Progenitor cell of endocrine pancreas (in vitro differentiated cells): ENCODE measurements around the gene INPP5J. TPM values are rescaled to one million over a fixed set of nuclear protein-coding genes. Genes with fewer than 3 reads are reported as not detected.
"Not testable (repeated sequence)": the region's sequence is repeated elsewhere in the genome, so short reads cannot be mapped to it uniquely, and the experiment has no call there.

Experiments used
- DNase-seq: peaks from one replicate; pipeline ENCODE4 v3.0.0; 2021; ENCODE audit warnings: low spot score; ENCODE audit not compliant: unreplicated experiment
- H3K27ac Mint-ChIP-seq: 2 replicates; pipeline ENCODE4 v1.8.0; 2021; ENCODE audit warnings: mild to moderate bottlenecking, moderate library complexity, mixed read lengths
- H3K27me3 Mint-ChIP-seq: 2 replicates; pipeline ENCODE4 v1.8.0; 2021; ENCODE audit warnings: mixed read lengths
- H3K36me3 Mint-ChIP-seq: 2 replicates; pipeline ENCODE4 v1.8.0; 2022; ENCODE audit warnings: mixed read lengths; ENCODE audit not compliant: insufficient read depth
- H3K4me1 Mint-ChIP-seq: 2 replicates; pipeline ENCODE4 v1.8.0; 2021; ENCODE audit warnings: low read depth, mixed read lengths
- H3K4me3 Mint-ChIP-seq: 2 replicates; pipeline ENCODE4 v1.8.0; 2021; ENCODE audit warnings: low read depth, mild to moderate bottlenecking, moderate library complexity, mixed read lengths
- H3K9me3 Mint-ChIP-seq: 2 replicates; pipeline ENCODE4 v1.8.0; 2021; ENCODE audit warnings: low read depth, mixed read lengths
- CTCF ChIP-seq: fragments of 200-600 bp; sonication (generic); IDR thresholded peaks from one replicate; pipeline ENCODE4 v1.5.0; 2021; ENCODE audit warnings: antibody characterized with exemption, mild to moderate bottlenecking; ENCODE audit not compliant: unreplicated experiment
- total RNA-seq: library from RNA; stranded (reverse); gene quantifications from 2 replicates; pipeline ENCODE4 v1.2.1, GENCODE V29; 2021

Gene INPP5J
- total RNA-seq, 1 donor from 2014 or later: 17.9 TPM

- Mint-ChIP-seq H3K27me3 (no peaks in the 10 kb centered on the region), H3K27ac (no peak overlapping the region), H3K4me1 (no peaks in the 10 kb centered on the region), H3K36me3 (peaks cover 14% of the 10 kb centered on the region), H3K9me3 (no peaks in the 10 kb centered on the region), H3K4me3 (no peak overlapping the region)
- DNase-seq: no peak
- TF ChIP-seq CTCF: no peak
Measured at GRCh38 chr22:31094021-31094551, 28.7 kb upstream of the INPP5J start.

DNA sequence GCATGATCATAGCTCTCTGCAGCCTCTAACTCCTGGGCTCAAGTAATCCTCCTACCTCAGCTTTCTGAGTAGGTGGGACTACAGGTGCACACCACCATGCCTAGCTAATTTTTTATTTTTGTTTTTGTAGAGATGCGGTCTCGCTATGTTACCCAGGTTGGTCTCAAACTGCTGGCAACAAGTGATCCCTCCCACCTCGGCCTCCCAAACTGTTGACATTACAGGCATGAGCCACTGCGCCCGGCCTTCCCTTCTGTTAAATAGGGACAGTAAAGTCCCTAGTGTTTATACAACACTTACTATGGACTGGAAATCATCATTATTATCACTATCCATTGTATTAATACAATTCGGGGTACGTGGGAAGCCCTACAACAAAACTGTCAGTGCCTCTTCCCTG, 28.0 kb upstream of the INPP5J start:
- no peaks in the 10 kb centered on the region for H3K9me3 Mint-ChIP-seq
- DNase-seq: no peak
- no peaks in the 10 kb centered on the region for H3K27me3 Mint-ChIP-seq
- H3K36me3 Mint-ChIP-seq: peaks cover 14% of the 10 kb centered on the region
- H3K4me3 Mint-ChIP-seq: no peak overlapping the region
- no peaks in the 10 kb centered on the region for H3K4me1 Mint-ChIP-seq
- no peak for TF ChIP-seq CTCF
- H3K27ac Mint-ChIP-seq: no peak overlapping the region

DNA sequence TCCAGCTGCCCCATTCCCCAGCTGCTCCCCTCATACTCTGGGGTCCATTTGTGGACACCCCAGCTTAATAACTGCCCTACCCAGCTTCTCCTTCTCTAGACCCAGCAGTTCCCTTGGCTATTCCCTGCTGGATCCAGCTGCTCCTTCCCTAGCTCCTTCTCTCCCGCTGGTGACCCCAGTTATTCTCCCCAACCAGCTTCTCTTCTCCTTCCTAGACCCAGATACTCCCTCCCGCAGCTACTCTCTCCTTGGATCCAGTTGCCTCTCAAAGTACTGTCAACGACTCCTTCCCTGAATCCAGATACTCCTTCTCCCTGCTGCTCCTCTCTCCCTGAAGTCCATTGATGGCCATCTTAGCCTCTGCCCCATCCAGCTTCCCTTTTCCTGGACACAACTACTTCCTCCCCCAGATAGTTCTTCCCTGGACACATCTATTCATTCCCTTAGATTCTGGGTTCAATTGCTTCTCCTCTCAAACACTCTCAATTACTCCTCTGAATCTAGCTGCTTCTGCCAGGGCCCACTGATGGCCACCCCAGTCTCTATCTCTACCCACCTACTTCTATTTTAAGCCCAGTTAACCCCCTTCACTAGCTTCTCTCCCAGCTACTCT, 27.0 kb upstream of the INPP5J start:
- Mint-ChIP-seq H3K4me3 (no peak overlapping the region), H3K27me3 (no peaks in the 10 kb centered on the region), H3K27ac (no peak overlapping the region), H3K4me1 (no peaks in the 10 kb centered on the region), H3K36me3 (peaks cover 14% of the 10 kb centered on the region), H3K9me3 (no peaks in the 10 kb centered on the region)
- no peak for TF ChIP-seq CTCF
- no peak for DNase-seq

GRCh38 chr22:31096657-31097279, 26.0 kb upstream of the INPP5J start:
- Mint-ChIP-seq H3K27ac (no peak overlapping the region), H3K36me3 (peaks cover 14% of the 10 kb centered on the region), H3K4me1 (no peaks in the 10 kb centered on the region), H3K27me3 (no peaks in the 10 kb centered on the region), H3K4me3 (no peak overlapping the region), H3K9me3 (no peaks in the 10 kb centered on the region)
- TF ChIP-seq CTCF: no peak
- no peak for DNase-seq

DNA sequence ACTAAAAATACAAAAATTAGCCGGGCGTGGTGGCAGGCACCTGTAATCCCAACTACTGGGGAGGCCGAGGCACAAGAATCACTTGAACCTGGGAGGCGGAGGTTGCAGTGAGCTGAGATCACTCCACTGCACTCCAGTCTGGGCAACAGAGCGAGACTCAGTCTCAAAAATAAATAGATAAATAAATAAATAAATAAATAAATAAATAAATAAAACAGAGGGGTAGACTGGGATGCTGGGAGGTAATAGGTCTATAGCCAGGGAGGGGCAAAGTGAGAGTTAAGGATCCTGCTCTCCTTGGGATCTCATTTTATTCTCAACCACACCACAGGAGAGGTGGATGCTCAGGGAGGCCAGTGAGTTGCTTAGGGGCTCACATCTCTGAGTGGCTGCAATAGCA, 25.2 kb upstream of the INPP5J start:
- H3K9me3 Mint-ChIP-seq, H3K4me3 Mint-ChIP-seq, H3K27ac Mint-ChIP-seq, H3K4me1 Mint-ChIP-seq, DNase-seq, H3K27me3 Mint-ChIP-seq: not testable (repeated sequence)
- H3K36me3 Mint-ChIP-seq: peaks cover 14% of the 10 kb centered on the region
